Thoracic aorta (tissue), 2 donors: ENCODE data around the gene PTGDR2. TPM values are rescaled to one million over a fixed set of nuclear protein-coding genes. Genes with fewer than 3 reads are reported as not detected.

Experiments
- ATAC-seq: fragments of 150-250 bp; one replicate; pipeline ENCODE4 v1.8.0; 2017; ENCODE audit warnings: low read depth; ENCODE audit not compliant: insufficient number of reproducible peaks, low FRiP score
- DNase-seq: peaks from one replicate; pipeline ENCODE4 v3.0.0-alpha.2; 2020; ENCODE audit warnings: low spot score
- H3K27ac ChIP-seq, 2 donors: fragments of 200-600 bp; sonication (generic); 1 replicate in 1 of 2; 2 replicates in 1 of 2; pipeline ENCODE4 v1.5.1; 2016; ENCODE audit warnings: mild to moderate bottlenecking in 2 of 2, moderate library complexity in 2 of 2
- H3K27me3 ChIP-seq: fragments of 200-600 bp; sonication (generic); replicated peaks from 2 replicates; pipeline ENCODE4 v1.6.0; 2016; ENCODE audit warnings: mild to moderate bottlenecking; ENCODE audit not compliant: insufficient read depth
- H3K36me3 ChIP-seq: fragments of 200-600 bp; sonication (generic); one replicate; pipeline ENCODE4 v1.5.1; 2016
- H3K4me1 ChIP-seq, 2 donors: fragments of 200-600 bp; sonication (generic); 1 replicate in 1 of 2; 2 replicates in 1 of 2; pipeline versions ENCODE4 v1.5.1 to v1.6.0; 2016; ENCODE audit warnings: low read depth in 2 of 2, mild to moderate bottlenecking in 1 of 2; ENCODE audit not compliant: control insufficient read depth in 1 of 2
- H3K4me3 ChIP-seq: fragments of 200-600 bp; sonication (generic); 2 replicates; pipeline ENCODE4 v1.5.1; 2016; ENCODE audit warnings: mild to moderate bottlenecking
- H3K9me3 ChIP-seq: fragments of 200-600 bp; sonication (generic); 2 replicates; pipeline ENCODE4 v1.5.1; 2016
- total RNA-seq, 2 donors: library from RNA; depleted of rRNA; stranded (reverse); fragments of >200 nt; gene quantifications; one replicate each; pipeline versions ENCODE4 v1.1.0 to v1.2.3, GENCODE V29; 2016
- TF ChIP-seq, protein P1 (sequence below): fragments of 200-600 bp; sonication (generic); IDR thresholded peaks from one replicate; pipeline ENCODE4 v1.5.1; 2019; ENCODE audit warnings: antibody characterized with exemption

PTGDR2 gene
- total RNA-seq, 2 donors from 2014 or later: 0.21 to 0.68 TPM

DNA sequence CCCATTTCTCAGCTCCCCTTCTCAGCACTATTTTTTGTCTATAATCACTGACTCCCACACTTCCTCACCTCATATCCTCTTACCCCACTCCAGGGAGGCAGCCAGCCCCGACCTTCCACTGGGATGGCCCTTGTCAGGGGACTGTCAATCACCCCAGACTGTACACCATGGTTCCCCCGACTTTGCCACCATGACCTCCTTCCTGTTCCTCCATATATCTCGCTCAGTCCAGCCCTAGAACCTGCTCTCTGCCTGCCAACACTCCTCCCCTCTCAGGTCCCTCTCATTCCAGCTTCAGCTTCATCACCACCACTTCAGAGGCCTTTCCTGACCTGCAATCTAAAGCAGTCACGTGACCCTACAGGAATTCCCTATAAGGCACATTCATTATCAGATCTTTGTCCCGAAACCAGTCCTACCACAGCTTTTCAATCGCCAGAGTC, 34.1 kb upstream of the PTGDR2 start:
- ATAC-seq: no peak
- H3K36me3 ChIP-seq: peaks cover 8% of the 10 kb centered on the region
- TF ChIP-seq, protein P1, sequence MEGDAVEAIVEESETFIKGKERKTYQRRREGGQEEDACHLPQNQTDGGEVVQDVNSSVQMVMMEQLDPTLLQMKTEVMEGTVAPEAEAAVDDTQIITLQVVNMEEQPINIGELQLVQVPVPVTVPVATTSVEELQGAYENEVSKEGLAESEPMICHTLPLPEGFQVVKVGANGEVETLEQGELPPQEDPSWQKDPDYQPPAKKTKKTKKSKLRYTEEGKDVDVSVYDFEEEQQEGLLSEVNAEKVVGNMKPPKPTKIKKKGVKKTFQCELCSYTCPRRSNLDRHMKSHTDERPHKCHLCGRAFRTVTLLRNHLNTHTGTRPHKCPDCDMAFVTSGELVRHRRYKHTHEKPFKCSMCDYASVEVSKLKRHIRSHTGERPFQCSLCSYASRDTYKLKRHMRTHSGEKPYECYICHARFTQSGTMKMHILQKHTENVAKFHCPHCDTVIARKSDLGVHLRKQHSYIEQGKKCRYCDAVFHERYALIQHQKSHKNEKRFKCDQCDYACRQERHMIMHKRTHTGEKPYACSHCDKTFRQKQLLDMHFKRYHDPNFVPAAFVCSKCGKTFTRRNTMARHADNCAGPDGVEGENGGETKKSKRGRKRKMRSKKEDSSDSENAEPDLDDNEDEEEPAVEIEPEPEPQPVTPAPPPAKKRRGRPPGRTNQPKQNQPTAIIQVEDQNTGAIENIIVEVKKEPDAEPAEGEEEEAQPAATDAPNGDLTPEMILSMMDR: no peak

DNA sequence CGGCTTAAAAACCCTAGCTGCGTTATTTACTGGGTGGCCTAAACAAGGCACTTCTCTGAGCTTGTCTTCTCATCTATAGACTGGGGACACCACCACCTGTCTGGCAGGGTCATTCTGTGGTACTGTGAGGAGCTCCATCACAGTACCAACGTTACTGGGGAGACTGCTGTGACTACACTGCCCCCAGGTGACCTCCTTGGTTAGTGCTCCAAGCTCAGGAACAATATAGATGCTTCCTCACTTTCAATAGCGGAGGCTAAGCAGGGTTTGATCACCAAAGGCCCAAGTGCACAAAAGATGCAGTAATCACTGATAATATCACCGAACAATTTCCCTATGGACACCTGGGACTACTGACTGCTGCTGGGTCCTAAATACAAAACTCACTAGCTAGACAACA, 31.8 kb upstream of the PTGDR2 start:
- no peak overlapping the region for H3K27ac ChIP-seq
- TF ChIP-seq, protein P1: no peak
- H3K4me3 ChIP-seq: no peak overlapping the region
- ATAC-seq (no peak), DNase-seq (no peak)
- H3K9me3 ChIP-seq: no peaks in the 10 kb centered on the region
- no peaks in the 10 kb centered on the region for H3K4me1 ChIP-seq
- peaks cover 3% of the 10 kb centered on the region for H3K36me3 ChIP-seq
- H3K27me3 ChIP-seq: no peaks in the 10 kb centered on the region

More for the DNA sequence above, 34.1 kb upstream of the PTGDR2 start:
- DNase-seq: no peak
- Histone ChIP-seq H3K4me1 (no peaks in the 10 kb centered on the region), H3K4me3 (no peak overlapping the region), H3K27ac (no peak overlapping the region), H3K9me3 (no peaks in the 10 kb centered on the region), H3K27me3 (no peaks in the 10 kb centered on the region)

DNA sequence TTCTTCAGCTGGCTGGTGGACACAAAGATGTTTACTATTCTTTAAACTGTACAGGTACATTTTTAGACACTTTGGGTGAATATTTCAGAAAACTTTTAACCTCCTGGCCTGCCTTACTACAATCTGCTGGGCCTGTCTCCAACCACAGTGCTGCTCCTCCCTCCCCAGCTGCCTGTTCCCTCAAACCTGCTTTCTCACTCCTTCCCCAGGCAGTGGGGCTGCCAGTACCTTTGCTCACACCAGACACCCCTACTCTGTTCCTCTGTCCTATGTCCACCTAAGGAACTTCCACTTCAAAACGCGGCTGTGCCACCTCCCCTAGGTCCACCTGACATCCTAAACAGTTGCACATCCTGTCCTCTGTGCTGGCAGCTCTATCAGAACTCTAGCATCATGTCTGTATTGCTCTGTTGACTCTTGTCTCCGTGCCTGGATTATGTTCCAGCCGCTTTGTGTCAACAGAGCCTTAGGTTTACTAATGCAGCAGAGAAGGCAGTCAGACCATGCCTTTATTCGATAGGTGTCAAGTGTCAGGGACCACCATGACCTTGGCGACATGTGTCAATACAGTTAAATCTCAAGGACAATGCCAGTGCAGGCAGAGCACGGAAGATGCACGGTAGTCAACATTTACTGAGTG, 25.0 kb upstream of the PTGDR2 start:
- Histone ChIP-seq H3K4me1 (peaks cover 12 to 14% of the 10 kb centered on the region in 2 donors), H3K27me3 (no peaks in the 10 kb centered on the region), H3K4me3 (no peak overlapping the region), H3K36me3 (peaks cover 7% of the 10 kb centered on the region), H3K9me3 (no peaks in the 10 kb centered on the region), H3K27ac (no peak overlapping the region)
- TF ChIP-seq, protein P1: no peak
- ATAC-seq (no peak), DNase-seq (no peak)

DNA sequence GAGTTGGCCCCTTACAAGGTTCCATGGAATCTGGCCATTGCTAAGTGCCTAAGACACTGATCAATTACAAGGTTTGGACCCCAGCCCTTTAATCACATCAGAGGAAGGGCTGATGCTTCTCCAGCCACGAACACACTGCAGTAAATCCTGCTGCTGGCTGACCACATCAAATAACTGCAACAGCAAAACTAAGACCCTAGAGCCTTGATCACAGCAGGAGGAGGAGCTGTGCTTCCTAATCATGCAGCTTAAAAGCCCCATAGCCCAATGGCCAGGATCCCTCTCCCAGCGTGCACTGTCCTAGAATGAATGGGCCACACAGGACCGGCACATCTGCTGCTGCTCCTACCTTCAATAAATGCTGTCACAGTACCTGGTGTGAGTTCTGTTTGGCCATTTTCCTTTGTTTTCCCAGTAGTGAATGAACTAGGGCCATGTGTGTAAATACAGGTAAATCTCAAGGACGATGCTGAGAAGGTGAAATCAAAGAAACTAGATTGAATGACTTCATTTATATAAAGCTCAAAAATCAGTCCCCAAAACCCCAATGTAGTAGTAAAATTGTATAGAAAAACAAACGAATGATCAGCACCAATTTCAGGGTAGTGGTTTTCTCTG, 24.3 kb upstream of the PTGDR2 start:
- Histone ChIP-seq H3K27ac (no peak overlapping the region), H3K27me3 (no peaks in the 10 kb centered on the region), H3K9me3 (no peaks in the 10 kb centered on the region), H3K4me1 (peaks cover 12 to 14% of the 10 kb centered on the region in 2 donors), H3K36me3 (peaks cover 7% of the 10 kb centered on the region), H3K4me3 (no peak overlapping the region)
- ATAC-seq: no peak
- DNase-seq: no peak
- TF ChIP-seq, protein P1: no peak

DNA sequence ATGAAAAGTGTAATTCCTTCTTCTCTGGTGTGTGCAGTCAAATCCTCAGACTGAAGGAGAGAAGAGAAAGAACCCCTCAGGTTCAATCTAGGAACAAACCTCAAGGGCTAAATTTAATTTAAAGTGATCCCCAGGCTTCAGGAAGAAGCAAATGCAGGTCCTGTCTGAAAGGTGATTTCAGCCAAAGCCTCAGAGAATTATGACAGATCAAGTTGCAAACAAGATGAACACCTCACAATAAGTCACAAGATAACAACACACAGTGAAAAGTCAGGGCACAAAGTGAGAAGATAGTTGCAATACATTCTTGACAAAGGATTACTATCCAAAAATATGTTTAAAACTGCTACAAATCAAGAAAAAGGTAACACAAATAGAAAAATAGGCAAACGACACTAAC, 23.4 kb upstream of the PTGDR2 start:
- peak overlapping the region; percentile 67 to 76 for H3K27ac ChIP-seq
- no peak for ATAC-seq
- no peak for DNase-seq
- TF ChIP-seq, protein P1: no peak
- no peaks in the 10 kb centered on the region for H3K9me3 ChIP-seq
- H3K4me1 ChIP-seq: peaks cover 12 to 14% of the 10 kb centered on the region in 2 donors
- no peaks in the 10 kb centered on the region for H3K27me3 ChIP-seq
- H3K36me3 ChIP-seq: peaks cover 7% of the 10 kb centered on the region
- H3K4me3 ChIP-seq: no peak overlapping the region
